ENCODE data around the gene VPS16.

VPS16 gene

DNA sequence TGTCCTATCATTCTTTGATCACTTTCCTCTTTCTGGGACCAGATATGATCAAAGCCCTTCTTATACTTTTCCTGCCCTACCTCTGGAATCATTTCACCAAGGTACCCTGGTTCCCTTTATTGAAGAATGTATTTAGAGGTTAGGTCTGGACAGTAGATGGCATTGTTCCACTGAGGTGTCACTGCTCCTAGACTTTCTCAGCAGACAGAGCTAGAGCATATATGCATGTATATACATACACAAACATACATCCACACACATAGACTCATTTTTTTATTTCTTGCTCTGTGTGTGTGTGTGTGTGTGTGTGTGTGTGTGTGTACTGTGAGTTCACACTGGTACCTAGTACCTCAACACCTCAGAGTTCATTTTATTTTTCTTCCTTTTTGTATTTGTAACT is 73.6 kb downstream of the VPS16 start:
- no peak overlapping the region for H3K4me3 ChIP-seq (ENCODE audit: low read length)
- DNase-seq (ENCODE audit: low read depth): no peak
- TF ChIP-seq, protein P1, sequence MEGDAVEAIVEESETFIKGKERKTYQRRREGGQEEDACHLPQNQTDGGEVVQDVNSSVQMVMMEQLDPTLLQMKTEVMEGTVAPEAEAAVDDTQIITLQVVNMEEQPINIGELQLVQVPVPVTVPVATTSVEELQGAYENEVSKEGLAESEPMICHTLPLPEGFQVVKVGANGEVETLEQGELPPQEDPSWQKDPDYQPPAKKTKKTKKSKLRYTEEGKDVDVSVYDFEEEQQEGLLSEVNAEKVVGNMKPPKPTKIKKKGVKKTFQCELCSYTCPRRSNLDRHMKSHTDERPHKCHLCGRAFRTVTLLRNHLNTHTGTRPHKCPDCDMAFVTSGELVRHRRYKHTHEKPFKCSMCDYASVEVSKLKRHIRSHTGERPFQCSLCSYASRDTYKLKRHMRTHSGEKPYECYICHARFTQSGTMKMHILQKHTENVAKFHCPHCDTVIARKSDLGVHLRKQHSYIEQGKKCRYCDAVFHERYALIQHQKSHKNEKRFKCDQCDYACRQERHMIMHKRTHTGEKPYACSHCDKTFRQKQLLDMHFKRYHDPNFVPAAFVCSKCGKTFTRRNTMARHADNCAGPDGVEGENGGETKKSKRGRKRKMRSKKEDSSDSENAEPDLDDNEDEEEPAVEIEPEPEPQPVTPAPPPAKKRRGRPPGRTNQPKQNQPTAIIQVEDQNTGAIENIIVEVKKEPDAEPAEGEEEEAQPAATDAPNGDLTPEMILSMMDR (conservative IDR thresholded peaks at IDR 0.05; ENCODE audit: low read length): no peak
